HepG2 (cell line): Measurements from ENCODE around the gene MEX3A. TPM values are rescaled to one million over a fixed set of nuclear protein-coding genes. Genes with fewer than 3 reads are reported as not detected.

Experiments used
- ELF1 ChIP-seq: sonication (generic); formaldehyde crosslinking; IDR thresholded peaks from 2 replicates; pipeline ENCODE4 v1.4.0; 2020; ENCODE audit warnings: missing genetic modification reagents
- NR1H2 ChIP-seq: sonication (generic); formaldehyde crosslinking; IDR thresholded peaks from 2 replicates; pipeline ENCODE4 v1.8.1; 2022; ENCODE audit warnings: low read depth, missing genetic modification reagents, borderline replicate concordance
- RFXAP ChIP-seq: sonication (generic); formaldehyde crosslinking; IDR thresholded peaks from 2 replicates; pipeline ENCODE4 v1.4.0; 2020; ENCODE audit warnings: missing genetic modification reagents, borderline replicate concordance
- SNRNP70 ChIP-seq: fragments of 200-400 bp; formaldehyde crosslinking; IDR thresholded peaks from 2 replicates; pipeline ENCODE4 v1.6.1; 2017; ENCODE audit warnings: mild to moderate bottlenecking, low read depth, low read length, moderate library complexity
- TMF1 ChIP-seq: sonication (generic); formaldehyde crosslinking; IDR thresholded peaks from 2 replicates; pipeline ENCODE4 v1.8.1; 2022; ENCODE audit warnings: low read depth, missing genetic modification reagents
- ZNF142 ChIP-seq: sonication (generic); formaldehyde crosslinking; IDR thresholded peaks from 2 replicates; pipeline ENCODE4 v1.4.0; 2020; ENCODE audit warnings: missing genetic modification reagents
- ZNF547 ChIP-seq: sonication (generic); formaldehyde crosslinking; IDR thresholded peaks from 2 replicates; pipeline ENCODE4 v1.5.1; 2020; ENCODE audit warnings: mild to moderate bottlenecking, missing genetic modification reagents
- ZSCAN29 ChIP-seq: sonication (generic); formaldehyde crosslinking; conservative IDR thresholded peaks from 2 replicates; pipeline ENCODE4 v1.4.0; 2020; ENCODE audit warnings: mild to moderate bottlenecking, missing genetic modification reagents
- ZSCAN30 ChIP-seq: sonication (generic); formaldehyde crosslinking; IDR thresholded peaks from 2 replicates; pipeline ENCODE4 v1.5.0; 2020; ENCODE audit warnings: mild to moderate bottlenecking, missing genetic modification reagents
- polyA plus RNA-seq, 8 experiments: library from polyadenylated mRNA; depleted of rRNA in 3 of 8; stranded (reverse) in 7 of 8; unstranded in 1 of 8; fragments of >200 nt; fragmentation: Illumina TruSeq in 4 of 8; extraction: Trizol in 4 of 8; gene quantifications; 2 replicates each; pipeline versions ENCODE4 v1.2.1 to v1.2.3, GENCODE V29; 2011 to 2016; ENCODE audit warnings: low read depth in 4 of 8, missing spikeins in 1 of 8, mixed read lengths in 1 of 8; ENCODE audit not compliant: insufficient read depth in 1 of 8
- total RNA-seq, 5 experiments: library from RNA; depleted of rRNA; stranded (reverse); fragments of >200 nt; fragmentation: Illumina TruSeq; extraction: Trizol; gene quantifications; 2 replicates each; pipeline ENCODE4 v1.2.3, GENCODE V29; 2016; ENCODE audit warnings: low read depth in 1 of 5
- TF ChIP-seq, protein P1 (sequence below), 2 experiments: sonication (generic) in 1 of 2; formaldehyde crosslinking in 1 of 2; IDR thresholded peaks; 2 replicates each; pipeline versions ENCODE4 v1.4.0 to v1.6.1; 2016 to 2020; ENCODE audit warnings: borderline replicate concordance in 1 of 2, low read depth in 1 of 2, mild to moderate bottlenecking in 1 of 2, missing genetic modification reagents in 1 of 2
- TF ChIP-seq, protein P2 (sequence below): sonication (generic); formaldehyde crosslinking; IDR thresholded peaks from 2 replicates; pipeline ENCODE4 v1.4.0; 2020; ENCODE audit warnings: mild to moderate bottlenecking, missing genetic modification reagents
- TF ChIP-seq, protein P3 (sequence below): sonication (generic); formaldehyde crosslinking; IDR thresholded peaks from 2 replicates; pipeline ENCODE4 v1.4.0; 2020; ENCODE audit warnings: missing genetic modification reagents, borderline replicate concordance

The MEX3A gene
- total and polyA plus RNA-seq, 2 of the 13 experiments (the other 11 are each of a cell fraction or from before 2014, with no cell fraction given) = 7.6 to 9.1 TPM

DNA sequence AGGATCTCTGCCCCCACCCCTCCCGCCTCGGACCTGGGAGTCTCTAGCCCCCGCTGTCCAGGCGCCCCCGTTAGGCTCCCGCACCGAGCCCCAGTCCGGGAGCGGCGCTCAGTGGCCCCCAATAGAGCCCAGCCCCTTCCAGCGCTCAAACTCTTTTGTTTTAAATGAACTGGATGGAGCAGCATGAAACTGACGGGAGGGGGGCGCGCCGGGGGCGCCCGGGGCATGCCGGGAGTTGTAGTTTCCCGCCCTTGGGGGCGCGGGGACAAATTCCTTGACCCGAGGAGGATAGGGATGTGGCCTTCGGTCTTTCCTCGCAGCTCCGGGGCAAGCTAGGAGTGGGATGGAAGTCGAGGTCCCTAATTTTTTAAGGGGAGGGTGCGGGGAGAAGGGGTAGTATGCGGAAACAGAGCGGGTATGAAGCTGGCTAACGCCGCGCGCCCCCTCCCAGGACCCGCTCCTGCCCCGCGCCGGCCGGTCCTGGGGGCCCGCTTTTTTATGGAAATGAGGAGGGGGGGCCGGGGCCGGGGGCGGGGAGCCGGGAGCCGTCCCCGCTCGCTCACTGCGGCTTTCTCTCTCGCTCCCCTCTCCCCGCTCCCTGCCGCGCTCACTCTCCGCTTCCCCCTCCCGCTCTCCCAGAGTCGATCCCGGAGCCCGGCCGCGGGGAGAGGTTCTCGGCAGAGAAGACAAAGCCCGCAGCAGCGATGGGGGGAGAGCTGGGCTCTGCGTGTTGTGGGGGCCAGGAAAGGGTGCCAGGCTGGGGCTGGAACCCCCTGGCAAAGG, at the start of gene MEX3A (continued):
- TF ChIP-seq, protein P1, sequence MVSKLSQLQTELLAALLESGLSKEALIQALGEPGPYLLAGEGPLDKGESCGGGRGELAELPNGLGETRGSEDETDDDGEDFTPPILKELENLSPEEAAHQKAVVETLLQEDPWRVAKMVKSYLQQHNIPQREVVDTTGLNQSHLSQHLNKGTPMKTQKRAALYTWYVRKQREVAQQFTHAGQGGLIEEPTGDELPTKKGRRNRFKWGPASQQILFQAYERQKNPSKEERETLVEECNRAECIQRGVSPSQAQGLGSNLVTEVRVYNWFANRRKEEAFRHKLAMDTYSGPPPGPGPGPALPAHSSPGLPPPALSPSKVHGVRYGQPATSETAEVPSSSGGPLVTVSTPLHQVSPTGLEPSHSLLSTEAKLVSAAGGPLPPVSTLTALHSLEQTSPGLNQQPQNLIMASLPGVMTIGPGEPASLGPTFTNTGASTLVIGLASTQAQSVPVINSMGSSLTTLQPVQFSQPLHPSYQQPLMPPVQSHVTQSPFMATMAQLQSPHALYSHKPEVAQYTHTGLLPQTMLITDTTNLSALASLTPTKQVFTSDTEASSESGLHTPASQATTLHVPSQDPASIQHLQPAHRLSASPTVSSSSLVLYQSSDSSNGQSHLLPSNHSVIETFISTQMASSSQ (IDR thresholded peaks at IDR 0.05; ENCODE audit: low read depth) = 0 out of 2 replicates have a peak, but pooled peaks have one; percentile 43
- TF ChIP-seq, protein P1 (CRISPR knock-in tag; IDR thresholded peaks at IDR 0.05; ENCODE audit: borderline replicate concordance) = no peak
- TF ChIP-seq, protein P2, sequence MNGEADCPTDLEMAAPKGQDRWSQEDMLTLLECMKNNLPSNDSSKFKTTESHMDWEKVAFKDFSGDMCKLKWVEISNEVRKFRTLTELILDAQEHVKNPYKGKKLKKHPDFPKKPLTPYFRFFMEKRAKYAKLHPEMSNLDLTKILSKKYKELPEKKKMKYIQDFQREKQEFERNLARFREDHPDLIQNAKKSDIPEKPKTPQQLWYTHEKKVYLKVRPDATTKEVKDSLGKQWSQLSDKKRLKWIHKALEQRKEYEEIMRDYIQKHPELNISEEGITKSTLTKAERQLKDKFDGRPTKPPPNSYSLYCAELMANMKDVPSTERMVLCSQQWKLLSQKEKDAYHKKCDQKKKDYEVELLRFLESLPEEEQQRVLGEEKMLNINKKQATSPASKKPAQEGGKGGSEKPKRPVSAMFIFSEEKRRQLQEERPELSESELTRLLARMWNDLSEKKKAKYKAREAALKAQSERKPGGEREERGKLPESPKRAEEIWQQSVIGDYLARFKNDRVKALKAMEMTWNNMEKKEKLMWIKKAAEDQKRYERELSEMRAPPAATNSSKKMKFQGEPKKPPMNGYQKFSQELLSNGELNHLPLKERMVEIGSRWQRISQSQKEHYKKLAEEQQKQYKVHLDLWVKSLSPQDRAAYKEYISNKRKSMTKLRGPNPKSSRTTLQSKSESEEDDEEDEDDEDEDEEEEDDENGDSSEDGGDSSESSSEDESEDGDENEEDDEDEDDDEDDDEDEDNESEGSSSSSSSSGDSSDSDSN (CRISPR knock-in tag) = peak; percentile 66
- TF ChIP-seq ZSCAN30 = 0 out of 2 replicates have a peak, but pooled peaks have one; percentile 58
- TF ChIP-seq ZNF142 (CRISPR knock-in tag) = no peak
- no peak for TF ChIP-seq RFXAP (CRISPR knock-in tag)
- TF ChIP-seq ZSCAN29 = 0 out of 2 replicates have a peak, but pooled peaks have one; percentile 19
- TF ChIP-seq ZNF547 (CRISPR knock-in tag) = no peak
- TF ChIP-seq, protein P3, sequence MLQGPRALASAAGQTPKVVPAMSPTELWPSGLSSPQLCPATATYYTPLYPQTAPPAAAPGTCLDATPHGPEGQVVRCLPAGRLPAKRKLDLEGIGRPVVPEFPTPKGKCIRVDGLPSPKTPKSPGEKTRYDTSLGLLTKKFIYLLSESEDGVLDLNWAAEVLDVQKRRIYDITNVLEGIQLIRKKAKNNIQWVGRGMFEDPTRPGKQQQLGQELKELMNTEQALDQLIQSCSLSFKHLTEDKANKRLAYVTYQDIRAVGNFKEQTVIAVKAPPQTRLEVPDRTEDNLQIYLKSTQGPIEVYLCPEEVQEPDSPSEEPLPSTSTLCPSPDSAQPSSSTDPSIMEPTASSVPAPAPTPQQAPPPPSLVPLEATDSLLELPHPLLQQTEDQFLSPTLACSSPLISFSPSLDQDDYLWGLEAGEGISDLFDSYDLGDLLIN = no peak
- TF ChIP-seq TMF1 (CRISPR knock-in tag) = no peak
- no peak for TF ChIP-seq NR1H2 (CRISPR knock-in tag)
- no peak; the same call in 1 of the 2 replicates for TF ChIP-seq ELF1 (CRISPR knock-in tag)
- no peak for TF ChIP-seq SNRNP70
